Measurements from ENCODE around the gene MFAP3. TPM values are rescaled to one million over a fixed set of nuclear protein-coding genes. Genes with fewer than 3 reads are reported as not detected.

Gene MFAP3
- total and polyA plus RNA-seq, 2 donors (not counting 3 experiments of a cell fraction or from before 2014, with no cell fraction given) = 19.5 to 35.3 TPM

DNA sequence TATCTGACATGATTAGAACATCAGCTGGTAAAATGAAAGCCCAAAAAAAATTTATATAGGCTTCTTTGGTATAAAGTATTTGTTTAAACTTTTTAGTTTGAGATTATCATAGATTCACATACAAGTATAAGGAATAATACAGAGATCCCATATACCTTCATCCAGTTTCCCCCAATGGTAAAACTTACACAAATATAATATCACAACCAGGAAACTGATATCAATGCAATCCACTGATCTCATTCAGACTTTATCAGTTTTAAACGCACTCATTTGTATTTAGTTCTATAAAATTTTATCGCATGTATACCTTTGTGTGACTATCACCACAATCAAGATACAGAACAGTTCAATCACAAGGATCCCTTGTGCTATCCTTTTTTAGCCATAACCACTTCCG, 3.8 kb upstream of the MFAP3 start:
- TF ChIP-seq JUN (IDR thresholded peaks at IDR 0.05; ENCODE audit: borderline replicate concordance, insufficient read depth, insufficient read length, low read depth) (no peak), CTCF (IDR thresholded peaks at IDR 0.05; ENCODE audit: extremely low read depth in 1 of 2, insufficient read depth in 1 of 2, low read depth in 1 of 2, low read length in 2 of 2) (no peak), GATA2 (IDR thresholded peaks at IDR 0.05; ENCODE audit: insufficient read depth, insufficient read length, low read depth, low read length) (no peak), MYC (IDR thresholded peaks at IDR 0.05; ENCODE audit: low read depth, low read length) (no peak), POLR2AphosphoS5 (IDR thresholded peaks at IDR 0.05; ENCODE audit: insufficient read depth, low read depth, low read length) (no peak), EZH2 (IDR thresholded peaks at IDR 0.05; ENCODE audit: borderline replicate concordance, low read depth, low read length, severe bottlenecking) (no peak), FOS (IDR thresholded peaks at IDR 0.05; ENCODE audit: borderline replicate concordance, insufficient read depth, low read length) (no peak), POLR2A (IDR thresholded peaks at IDR 0.05; ENCODE audit: low read depth, low read length) (no peak)
- TF ChIP-seq, protein P1, sequence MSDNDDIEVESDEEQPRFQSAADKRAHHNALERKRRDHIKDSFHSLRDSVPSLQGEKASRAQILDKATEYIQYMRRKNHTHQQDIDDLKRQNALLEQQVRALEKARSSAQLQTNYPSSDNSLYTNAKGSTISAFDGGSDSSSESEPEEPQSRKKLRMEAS (IDR thresholded peaks at IDR 0.05; ENCODE audit: insufficient read depth, insufficient read length) = no peak
- no TSS peak for BruUV-seq (replicated peaks)
- CTCF ChIA-PET = no interaction called here

More for the DNA sequence above, 3.8 kb upstream of the MFAP3 start:
- H3K27me3 ChIP-seq (ENCODE audit: control insufficient read depth in 2 of 2, insufficient read depth in 2 of 2, low read length in 2 of 2) = no peaks in the 10 kb centered on the region
- FAIRE-seq = no peak
- H3K4me2 ChIP-seq (ENCODE audit: insufficient read depth, low read length) = no peak overlapping the region
- no peaks in the 10 kb centered on the region for H3K9me1 ChIP-seq (replicated peaks; ENCODE audit: control insufficient read depth, extremely low read depth, insufficient read depth, low read length)
- H4K20me1 ChIP-seq (replicated peaks; ENCODE audit: control insufficient read depth, extremely low read depth, insufficient read depth, low read length) = no peaks in the 10 kb centered on the region
- no peaks in the 10 kb centered on the region for H3K9me3 ChIP-seq (replicated peaks; ENCODE audit: control insufficient read depth, insufficient read depth, low read length)
- no peak overlapping the region for H2AFZ ChIP-seq (ENCODE audit: low read depth, low read length)
- dilution Hi-C loops (cut with MboI; ENCODE audit: extremely low pct_ligation_motif_present, low sequenced_read_pairs) = no loop called here
- H3K27ac ChIP-seq (ENCODE audit: insufficient read depth, low read depth, low read length) = no peak overlapping the region
- intact Hi-C loops (cut with micrococcal nuclease) = loop anchor here (5.0 kb wide), 1 partner anchor 252 kb away; no protein-coding TSS in a partner anchor
- H3K79me2 ChIP-seq (ENCODE audit: control insufficient read depth, insufficient read depth, low read length) = peaks cover 15% of the 10 kb centered on the region
- H3K36me3 ChIP-seq (ENCODE audit: control insufficient read depth in 2 of 2, extremely low read depth in 1 of 2, insufficient read depth in 2 of 2, low read length in 2 of 2) = peaks cover 0 to 3% of the 10 kb centered on the region in 2 experiments
- H3K4me1 ChIP-seq (ENCODE audit: control insufficient read depth, extremely low read depth, insufficient read depth, low read length) = peaks cover 11% of the 10 kb centered on the region
- DNase-seq (ENCODE audit: low read depth, low spot score) = no peak
- no peak overlapping the region for H3K9ac ChIP-seq (replicated peaks; ENCODE audit: extremely low read depth, insufficient read depth, low read length)
- no peak overlapping the region for H3K4me3 ChIP-seq (replicated peaks in 1 of 3; ENCODE audit: insufficient read depth in 1 of 3, low read depth in 1 of 3, low read length in 3 of 3)
- POLR2A ChIA-PET = no interaction called here
